Measurements from ENCODE around the gene ANO5. TPM values are rescaled to one million over a fixed set of nuclear protein-coding genes. Genes with fewer than 3 reads are reported as not detected.

The ANO5 gene
- total and polyA plus RNA-seq, 2 of the 8 experiments (the other 6 are each of a cell fraction or from before 2014, with no cell fraction given): 2.6 to 5.0 TPM

- no peak for TF ChIP-seq RBBP5 (IDR thresholded peaks at IDR 0.05; ENCODE audit: borderline replicate concordance, low read depth, low read length)
- TF ChIP-seq CHD2 (IDR thresholded peaks at IDR 0.05; ENCODE audit: low read length): no peak
- TF ChIP-seq CEBPB (IDR thresholded peaks at IDR 0.05; ENCODE audit: low read depth, low read length): no peak
- no peak for TF ChIP-seq PHF8 (conservative IDR thresholded peaks at IDR 0.05; ENCODE audit: low read depth, low read length)
Measured at GRCh38 chr11:22165759-22166513, 26.9 kb upstream of the ANO5 start (continued).

All from H1 (cell line).